ENCODE results near the gene CYB561D1.

The CYB561D1 gene

GRCh38 chr1:109531380-109531779 is 37.5 kb downstream of the CYB561D1 start:
- DNase-seq, result no peak

GRCh38 chr1:109531826-109532364 is 38.0 kb downstream of the CYB561D1 start:
- DNase-seq, result no peak

GRCh38 chr1:109532365-109533136 is 38.7 kb downstream of the CYB561D1 start:
- DNase-seq, result peak; percentile 83

- no peak for DNase-seq
These were observed 40.5 kb downstream of the CYB561D1 start for GRCh38 chr1:109534307-109534858.

GRCh38 chr1:109535481-109535880 is 41.6 kb downstream of the CYB561D1 start:
- DNase-seq, result no peak

- DNase-seq, result no peak
These were observed 42.1 kb downstream of the CYB561D1 start for GRCh38 chr1:109535971-109536491.

- no peak for DNase-seq
These were observed 43.7 kb downstream of the CYB561D1 start for GRCh38 chr1:109537450-109538178.

- DNase-seq, result no peak
These were observed 45.1 kb downstream of the CYB561D1 start for GRCh38 chr1:109538827-109539555.

GRCh38 chr1:109539676-109540075 is 45.8 kb downstream of the CYB561D1 start, which contains the start of gene GPR61:
GPR61 (plus strand) TSS chr1:109539872; CDS start chr1:109543023, 3,151 bp downstream.
- DNase-seq, result no peak

- DNase-seq, result no peak
These were observed 47.2 kb downstream of the CYB561D1 start for GRCh38 chr1:109541102-109541501.

- DNase-seq, result no peak
These were observed 48.8 kb downstream of the CYB561D1 start for GRCh38 chr1:109542657-109543056.

- DNase-seq, result no peak
These were observed 49.5 kb downstream of the CYB561D1 start for GRCh38 chr1:109543283-109543987.

GRCh38 chr1:109543988-109544735 is 50.3 kb downstream of the CYB561D1 start:
- DNase-seq, result no peak

GRCh38 chr1:109546311-109547109 is 52.6 kb downstream of the CYB561D1 start:
- peak; percentile 94 for DNase-seq

GRCh38 chr1:109547463-109548320 is 53.8 kb downstream of the CYB561D1 start:
- DNase-seq, result peak; percentile 35

- peak; percentile 97 for DNase-seq
These were observed 54.7 kb downstream of the CYB561D1 start, which contains the start of gene GNAI3 for GRCh38 chr1:109548321-109549267. GNAI3 (plus strand) TSS chr1:109548615; CDS start chr1:109548721, 106 bp downstream.
